ENCODE data around the gene CACNA2D1.

CACNA2D1 gene

DNA sequence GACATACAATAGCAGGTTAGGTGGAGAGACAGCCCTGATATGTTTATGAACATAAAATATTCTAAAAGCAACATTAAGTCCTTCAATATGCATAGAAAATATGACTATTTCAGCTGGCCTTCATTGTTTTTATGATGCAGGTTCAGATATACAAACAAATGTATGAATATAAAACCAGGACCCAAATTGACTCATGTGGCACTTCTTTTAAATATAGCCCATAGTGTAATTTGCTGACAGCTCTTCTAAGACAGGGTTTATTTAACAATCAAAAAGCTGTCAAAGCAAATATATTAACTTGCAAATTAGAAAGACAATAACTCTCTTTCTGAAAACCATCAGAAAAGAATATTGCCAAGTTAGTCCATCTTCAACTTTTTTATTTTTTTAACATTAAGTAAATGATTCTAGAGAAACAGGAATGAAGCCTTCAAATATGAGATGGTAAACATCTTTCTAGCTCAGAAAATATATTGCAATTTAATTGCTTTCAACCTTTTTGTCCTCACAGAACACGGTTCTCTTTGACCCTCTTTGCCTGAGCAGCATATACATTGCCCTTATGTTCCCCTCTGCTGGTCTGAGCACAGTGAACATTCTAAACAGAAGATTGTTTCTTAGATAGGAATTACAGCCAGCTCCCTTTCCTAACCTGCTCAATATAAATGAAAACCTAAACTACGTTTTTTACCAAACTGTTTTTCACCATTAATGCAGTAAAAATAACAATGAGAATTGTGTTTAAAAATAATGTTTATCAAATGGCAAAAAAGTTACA, 82.8 kb downstream of the CACNA2D1 start:
- no peaks in the 10 kb centered on the region for H3K4me1 Mint-ChIP-seq (ENCODE audit: low read depth)
- DNase-seq, result no peak
- no peaks in the 10 kb centered on the region for H3K27me3 Mint-ChIP-seq
- no peak overlapping the region for H3K27ac Mint-ChIP-seq
- no peak overlapping the region for H3K4me3 Mint-ChIP-seq
- no peaks in the 10 kb centered on the region for H3K9me3 Mint-ChIP-seq
- H3K36me3 Mint-ChIP-seq (ENCODE audit: low read depth), result no peaks in the 10 kb centered on the region

DNA sequence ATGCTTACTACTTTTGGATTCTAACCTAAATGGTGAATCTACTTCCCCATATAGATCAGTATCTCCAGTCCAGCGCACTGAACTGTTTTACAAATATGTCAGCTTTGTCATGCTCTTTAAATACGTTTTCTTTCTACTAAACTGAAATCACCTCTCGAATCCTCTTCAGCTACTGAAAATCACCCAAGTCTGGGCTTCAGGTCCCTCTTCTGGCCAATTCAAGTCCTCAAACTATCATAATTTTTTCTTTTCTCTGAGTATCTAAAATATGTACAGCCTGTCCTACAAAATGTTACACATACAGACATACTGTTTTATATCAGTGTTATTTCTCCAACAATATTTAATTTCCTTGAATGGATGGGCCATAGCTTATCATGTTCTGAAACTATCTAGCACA, 84.2 kb downstream of the CACNA2D1 start:
- no peaks in the 10 kb centered on the region for H3K4me1 Mint-ChIP-seq (ENCODE audit: low read depth)
- H3K9me3 Mint-ChIP-seq, result no peaks in the 10 kb centered on the region
- H3K27me3 Mint-ChIP-seq, result no peaks in the 10 kb centered on the region
- no peaks in the 10 kb centered on the region for H3K36me3 Mint-ChIP-seq (ENCODE audit: low read depth)
- no peak overlapping the region for H3K27ac Mint-ChIP-seq
- H3K4me3 Mint-ChIP-seq, result no peak overlapping the region
- no peak for DNase-seq

- Mint-ChIP-seq H3K4me3 (no peak overlapping the region), H3K27ac (no peak overlapping the region), H3K27me3 (no peaks in the 10 kb centered on the region), H3K36me3 (ENCODE audit: low read depth) (no peaks in the 10 kb centered on the region), H3K4me1 (ENCODE audit: low read depth) (no peaks in the 10 kb centered on the region), H3K9me3 (no peaks in the 10 kb centered on the region)
- no peak for DNase-seq
Observed at GRCh38 chr7:82358923-82359322, 84.7 kb downstream of the CACNA2D1 start.

DNA sequence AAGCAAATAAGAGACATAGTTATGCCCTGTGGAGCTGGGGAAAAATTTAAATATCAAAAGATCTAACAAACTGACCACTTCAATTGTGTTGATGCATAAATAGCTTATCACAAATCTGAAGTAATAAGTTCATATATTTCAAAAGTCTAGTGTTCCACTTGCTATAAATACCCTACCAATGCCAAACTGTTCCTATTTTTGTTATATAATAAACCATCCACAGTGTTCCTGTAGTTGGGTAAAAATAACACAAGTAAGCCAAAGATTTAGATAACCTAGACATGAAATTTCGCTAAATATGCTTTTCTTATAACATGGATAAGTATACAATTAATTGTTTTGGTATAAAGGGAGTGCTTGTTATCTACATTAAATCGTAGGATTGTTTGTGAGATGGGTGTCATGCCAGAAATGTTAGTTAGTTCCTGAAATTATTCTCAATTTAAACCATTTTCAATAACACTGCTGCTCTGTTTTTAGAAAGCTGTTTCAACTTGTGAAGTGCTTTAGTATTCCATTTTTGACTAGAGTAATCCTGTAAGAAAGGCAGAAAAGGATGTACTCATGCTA, 85.5 kb downstream of the CACNA2D1 start:
- no peak overlapping the region for H3K4me3 Mint-ChIP-seq
- no peaks in the 10 kb centered on the region for H3K9me3 Mint-ChIP-seq
- no peaks in the 10 kb centered on the region for H3K27me3 Mint-ChIP-seq
- H3K4me1 Mint-ChIP-seq (ENCODE audit: low read depth), result no peaks in the 10 kb centered on the region
- DNase-seq, result no peak
- no peak overlapping the region for H3K27ac Mint-ChIP-seq
- H3K36me3 Mint-ChIP-seq (ENCODE audit: low read depth), result no peaks in the 10 kb centered on the region

GRCh38 chr7:82348251-82348650, 95.3 kb downstream of the CACNA2D1 start:
- H3K4me1 Mint-ChIP-seq (ENCODE audit: low read depth), result no peaks in the 10 kb centered on the region
- H3K9me3 Mint-ChIP-seq, result no peaks in the 10 kb centered on the region
- H3K4me3 Mint-ChIP-seq, result no peak overlapping the region
- no peak overlapping the region for H3K27ac Mint-ChIP-seq
- DNase-seq, result no peak
- no peaks in the 10 kb centered on the region for H3K36me3 Mint-ChIP-seq (ENCODE audit: low read depth)
- no peaks in the 10 kb centered on the region for H3K27me3 Mint-ChIP-seq

GRCh38 chr7:82347808-82348207, 95.8 kb downstream of the CACNA2D1 start:
- no peaks in the 10 kb centered on the region for H3K27me3 Mint-ChIP-seq
- H3K4me1 Mint-ChIP-seq (ENCODE audit: low read depth), result no peaks in the 10 kb centered on the region
- H3K4me3 Mint-ChIP-seq, result no peak overlapping the region
- DNase-seq, result no peak
- no peaks in the 10 kb centered on the region for H3K9me3 Mint-ChIP-seq
- H3K27ac Mint-ChIP-seq, result no peak overlapping the region
- no peaks in the 10 kb centered on the region for H3K36me3 Mint-ChIP-seq (ENCODE audit: low read depth)

DNA sequence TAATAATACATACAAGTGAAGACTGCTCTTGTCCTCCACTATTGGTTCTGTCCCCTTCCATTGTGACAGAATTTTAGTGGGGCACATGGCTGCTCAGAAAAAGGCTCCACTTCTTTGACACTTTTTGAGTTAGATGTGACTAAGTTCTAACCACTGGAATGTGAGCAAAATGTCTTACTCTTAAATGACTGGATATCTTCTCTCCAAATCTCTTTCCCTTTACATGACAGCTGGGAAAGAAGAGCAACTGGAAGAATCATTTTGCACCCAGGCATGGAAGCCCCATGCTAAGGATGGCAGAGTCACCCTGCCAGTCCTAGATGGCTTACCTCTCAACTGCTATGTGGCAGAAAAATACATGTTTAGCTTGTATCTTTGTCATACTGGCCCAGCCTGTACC, 97.7 kb downstream of the CACNA2D1 start:
- Mint-ChIP-seq H3K4me1 (ENCODE audit: low read depth) (no peaks in the 10 kb centered on the region), H3K4me3 (no peak overlapping the region), H3K36me3 (ENCODE audit: low read depth) (no peaks in the 10 kb centered on the region), H3K9me3 (no peaks in the 10 kb centered on the region), H3K27ac (no peak overlapping the region), H3K27me3 (no peaks in the 10 kb centered on the region)
- no peak for DNase-seq

DNA sequence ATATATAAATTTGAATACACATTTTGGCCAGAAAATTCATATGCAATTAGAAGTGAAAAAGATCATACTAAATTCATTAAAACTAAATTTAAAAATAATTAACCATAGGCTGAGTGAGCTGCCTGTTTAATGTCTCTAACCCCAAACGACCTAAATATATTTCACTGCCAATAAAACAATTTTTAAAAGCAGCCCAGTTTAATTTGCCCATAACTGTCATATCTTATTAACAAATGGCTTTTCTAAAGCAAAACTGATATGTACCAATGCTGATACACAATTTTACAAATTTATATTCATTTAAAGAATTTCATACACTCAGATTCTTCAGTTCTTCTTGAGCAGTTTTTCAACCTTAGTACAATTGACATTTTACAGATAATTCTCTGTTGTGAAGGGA, 99.9 kb downstream of the CACNA2D1 start:
- Mint-ChIP-seq H3K4me3 (no peak overlapping the region), H3K27ac (no peak overlapping the region), H3K9me3 (no peaks in the 10 kb centered on the region), H3K4me1 (ENCODE audit: low read depth) (no peaks in the 10 kb centered on the region), H3K36me3 (ENCODE audit: low read depth) (no peaks in the 10 kb centered on the region), H3K27me3 (no peaks in the 10 kb centered on the region)
- no peak for DNase-seq

DNA sequence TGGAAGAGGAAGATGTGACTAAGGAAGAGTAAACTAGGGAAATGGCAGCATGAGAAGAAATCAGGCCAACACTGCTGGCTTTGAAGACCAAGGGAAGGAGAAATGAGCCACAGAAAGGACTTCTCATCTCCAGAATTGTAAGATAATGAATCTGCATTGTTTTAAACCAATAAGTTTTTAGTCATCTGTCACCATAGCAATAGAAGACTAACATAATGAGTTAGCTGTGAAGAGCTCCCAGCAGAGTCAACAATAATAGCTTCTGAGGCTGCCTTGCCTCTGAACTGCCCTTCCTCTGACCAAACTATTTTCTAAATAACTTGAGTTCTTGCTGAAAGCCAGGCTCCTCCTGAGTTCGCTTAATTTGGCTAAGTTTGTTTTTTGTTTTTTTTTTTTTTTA, 103.6 kb downstream of the CACNA2D1 start:
- no peaks in the 10 kb centered on the region for H3K4me1 Mint-ChIP-seq (ENCODE audit: low read depth)
- H3K9me3 Mint-ChIP-seq, result peaks cover 2% of the 10 kb centered on the region
- H3K27ac Mint-ChIP-seq, result no peak overlapping the region
- no peak for DNase-seq
- no peaks in the 10 kb centered on the region for H3K27me3 Mint-ChIP-seq
- no peak overlapping the region for H3K4me3 Mint-ChIP-seq
- no peaks in the 10 kb centered on the region for H3K36me3 Mint-ChIP-seq (ENCODE audit: low read depth)

DNA sequence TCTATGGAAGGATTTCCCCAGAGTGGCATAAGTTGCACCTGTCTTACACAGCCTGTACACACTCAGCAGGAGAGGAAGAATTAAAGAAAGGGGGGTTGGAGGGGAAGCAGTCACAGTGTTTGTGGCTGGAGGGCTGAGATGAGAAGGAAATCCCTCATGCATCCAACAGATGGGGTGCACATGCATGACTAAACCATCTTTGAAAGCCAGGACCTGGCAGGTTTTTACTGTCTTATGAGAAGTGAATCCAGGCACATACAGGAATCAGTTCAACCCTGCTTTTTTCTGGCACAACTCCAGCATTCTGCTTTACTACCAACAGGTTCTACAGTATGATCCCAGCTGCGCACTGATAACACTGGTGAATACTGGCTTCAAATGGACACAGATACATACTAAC, 107.7 kb downstream of the CACNA2D1 start:
- no peak overlapping the region for H3K27ac Mint-ChIP-seq
- DNase-seq, result no peak
- peaks cover 2% of the 10 kb centered on the region for H3K9me3 Mint-ChIP-seq
- H3K4me3 Mint-ChIP-seq, result no peak overlapping the region
- no peaks in the 10 kb centered on the region for H3K4me1 Mint-ChIP-seq (ENCODE audit: low read depth)
- H3K27me3 Mint-ChIP-seq, result no peaks in the 10 kb centered on the region
- no peaks in the 10 kb centered on the region for H3K36me3 Mint-ChIP-seq (ENCODE audit: low read depth)

- peaks cover 2% of the 10 kb centered on the region for H3K9me3 Mint-ChIP-seq
- H3K36me3 Mint-ChIP-seq (ENCODE audit: low read depth), result no peaks in the 10 kb centered on the region
- no peaks in the 10 kb centered on the region for H3K4me1 Mint-ChIP-seq (ENCODE audit: low read depth)
- no peak overlapping the region for H3K27ac Mint-ChIP-seq
- H3K4me3 Mint-ChIP-seq, result no peak overlapping the region
- no peaks in the 10 kb centered on the region for H3K27me3 Mint-ChIP-seq
- DNase-seq, result no peak
Observed at GRCh38 chr7:82335001-82335400, 108.6 kb downstream of the CACNA2D1 start.

DNA sequence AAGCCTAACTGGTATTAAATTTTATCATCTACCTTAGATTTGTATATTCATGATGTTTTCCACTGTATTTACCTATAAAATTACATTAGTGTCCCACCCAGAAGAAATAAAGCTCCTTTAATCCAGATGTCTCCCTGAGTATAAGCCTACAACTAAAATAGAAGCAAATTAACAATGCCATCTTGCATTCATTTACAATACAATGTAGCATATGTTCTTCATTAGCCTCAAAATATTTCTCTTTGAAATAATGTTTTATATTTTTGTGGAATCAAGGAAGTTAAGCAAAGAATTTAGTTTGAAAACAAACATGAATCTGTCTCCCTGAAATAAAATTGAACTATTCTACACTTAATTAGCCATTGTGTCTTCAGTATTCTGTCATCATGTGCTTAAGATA, 112.3 kb downstream of the CACNA2D1 start:
- no peak for DNase-seq
- Mint-ChIP-seq H3K4me3 (no peak overlapping the region), H3K4me1 (ENCODE audit: low read depth) (no peaks in the 10 kb centered on the region), H3K27me3 (no peaks in the 10 kb centered on the region), H3K9me3 (peaks cover 2% of the 10 kb centered on the region), H3K27ac (no peak overlapping the region), H3K36me3 (ENCODE audit: low read depth) (no peaks in the 10 kb centered on the region)

DNA sequence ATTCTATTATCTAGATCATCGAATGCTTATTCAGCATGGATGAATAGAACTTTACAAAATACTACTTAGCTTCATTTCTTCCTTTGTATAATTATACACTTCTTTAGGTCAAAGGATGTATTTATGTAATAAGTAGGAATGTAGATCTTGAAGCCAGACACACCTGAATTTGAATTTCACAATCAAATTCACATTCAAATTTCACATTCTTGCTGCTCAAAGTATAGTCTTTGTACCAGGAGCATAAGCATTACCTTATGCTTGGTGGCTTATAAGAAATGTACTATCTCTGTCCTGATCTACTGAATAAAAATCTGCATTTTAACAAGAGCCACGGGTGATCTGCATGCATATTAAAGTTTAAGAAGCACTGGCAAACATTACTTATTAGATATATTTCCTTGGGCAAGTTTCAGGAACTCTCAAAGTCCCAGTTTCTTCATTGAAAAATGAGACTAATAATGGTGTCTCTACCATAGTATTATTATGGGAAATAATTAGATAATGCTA, 112.8 kb downstream of the CACNA2D1 start:
- Mint-ChIP-seq H3K27me3 (no peaks in the 10 kb centered on the region), H3K27ac (no peak overlapping the region), H3K4me1 (ENCODE audit: low read depth) (no peaks in the 10 kb centered on the region), H3K36me3 (ENCODE audit: low read depth) (no peaks in the 10 kb centered on the region), H3K9me3 (peaks cover 2% of the 10 kb centered on the region), H3K4me3 (no peak overlapping the region)
- no peak for DNase-seq

DNA sequence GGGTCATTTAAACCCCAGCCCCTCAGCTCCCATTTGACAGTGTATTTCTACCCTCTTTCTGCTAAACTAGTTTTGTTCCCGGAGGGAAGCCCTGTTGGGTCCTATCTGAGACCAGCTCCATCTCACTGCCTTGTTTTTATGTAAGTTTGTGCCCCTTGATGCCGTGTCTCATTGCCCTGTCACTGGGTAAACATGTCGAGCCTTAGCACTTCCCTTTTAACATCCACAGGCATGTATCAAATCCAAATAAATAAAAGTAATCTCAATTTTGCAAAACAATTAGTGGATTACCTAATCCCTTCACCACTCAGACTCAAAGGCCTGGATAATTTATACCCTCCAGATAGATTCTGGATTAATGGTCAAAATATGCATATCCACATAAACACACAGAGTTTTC, 115.7 kb downstream of the CACNA2D1 start:
- Mint-ChIP-seq H3K36me3 (ENCODE audit: low read depth) (no peaks in the 10 kb centered on the region), H3K9me3 (no peaks in the 10 kb centered on the region), H3K27ac (no peak overlapping the region), H3K4me1 (ENCODE audit: low read depth) (no peaks in the 10 kb centered on the region), H3K4me3 (no peak overlapping the region), H3K27me3 (no peaks in the 10 kb centered on the region)
- no peak for DNase-seq

GRCh38 chr7:82325416-82325815, 118.2 kb downstream of the CACNA2D1 start:
- H3K27me3 Mint-ChIP-seq, result no peaks in the 10 kb centered on the region
- no peak overlapping the region for H3K4me3 Mint-ChIP-seq
- DNase-seq, result no peak
- H3K9me3 Mint-ChIP-seq, result peaks cover 4% of the 10 kb centered on the region
- H3K36me3 Mint-ChIP-seq (ENCODE audit: low read depth), result no peaks in the 10 kb centered on the region
- no peak overlapping the region for H3K27ac Mint-ChIP-seq
- no peaks in the 10 kb centered on the region for H3K4me1 Mint-ChIP-seq (ENCODE audit: low read depth)
